Measurements from ENCODE around the gene TPO.

- TF ChIP-seq GATA2 (IDR thresholded peaks at IDR 0.05; ENCODE audit: low read depth, low read length) (no peak), GATA3 (IDR thresholded peaks at IDR 0.05; ENCODE audit: low read depth, low read length) (no peak)
Observed at GRCh38 chr2:1405967-1406366, 7.3 kb upstream of the TPO start.
